Activated CD8-positive, alpha-beta memory T cell treated with anti-CD3 and anti-CD28 coated beads for 1 hour (primary cell): Measurements from ENCODE around the gene COL4A2.

Experiments
- DNase-seq, 2 donors: peaks; one replicate each; pipeline ENCODE4 v3.0.0-alpha.2; 2020; ENCODE audit warnings: low read depth in 1 of 2; ENCODE audit errors: extremely low read depth in 1 of 2

The COL4A2 gene

GRCh38 chr13:110289174-110289573 lies 17.9 kb upstream of the COL4A2 start:
- no peak for DNase-seq

GRCh38 chr13:110289661-110290060 lies 17.4 kb upstream of the COL4A2 start:
- no peak for DNase-seq

- DNase-seq = no peak
These were observed 16.9 kb upstream of the COL4A2 start for GRCh38 chr13:110290153-110290552.

- DNase-seq = no peak
These were observed 16.3 kb upstream of the COL4A2 start for GRCh38 chr13:110290826-110291225.

GRCh38 chr13:110291286-110291685 lies 15.8 kb upstream of the COL4A2 start:
- DNase-seq = no peak

- DNase-seq = no peak
These were observed 14.0 kb upstream of the COL4A2 start for GRCh38 chr13:110293037-110293436.

- DNase-seq = no peak
These were observed 13.4 kb upstream of the COL4A2 start for GRCh38 chr13:110293649-110294048.

GRCh38 chr13:110294146-110294545 lies 12.9 kb upstream of the COL4A2 start:
- DNase-seq = no peak

GRCh38 chr13:110294622-110295021 lies 12.5 kb upstream of the COL4A2 start:
- DNase-seq = no peak

- no peak for DNase-seq
These were observed 10.1 kb upstream of the COL4A2 start for GRCh38 chr13:110297011-110297410.

GRCh38 chr13:110297766-110298504 lies 9.1 kb upstream of the COL4A2 start:
- DNase-seq = no peak

GRCh38 chr13:110298505-110299282 lies 8.4 kb upstream of the COL4A2 start:
- no peak for DNase-seq

- DNase-seq = no peak
These were observed 7.7 kb upstream of the COL4A2 start for GRCh38 chr13:110299283-110299840.

GRCh38 chr13:110300090-110300815 lies 6.8 kb upstream of the COL4A2 start:
- no peak for DNase-seq

GRCh38 chr13:110301083-110301482 lies 6.0 kb upstream of the COL4A2 start:
- no peak for DNase-seq

- no peak for DNase-seq
These were observed 5.2 kb upstream of the COL4A2 start for GRCh38 chr13:110301606-110302553.

GRCh38 chr13:110302997-110303396 lies 4.1 kb upstream of the COL4A2 start:
- no peak for DNase-seq

GRCh38 chr13:110303644-110304043 lies 3.4 kb upstream of the COL4A2 start:
- DNase-seq = no peak

GRCh38 chr13:110304256-110304655 lies 2.8 kb upstream of the COL4A2 start:
- no peak for DNase-seq

- no peak for DNase-seq
These were observed 2.1 kb upstream of the COL4A2 start for GRCh38 chr13:110305001-110305400.
